GM12878 (cell line): ENCODE results near the gene KCNQ1. TPM values are rescaled to one million over a fixed set of nuclear protein-coding genes. Genes with fewer than 3 reads are reported as not detected.

ENCODE experiments used
- ATAC-seq: fragments of 200-7000 bp; cut with Tn5 transposase; 3 replicates; pipeline ENCODE4 v1.9.1; 2020; ENCODE audit warnings: mild to moderate bottlenecking, moderate library complexity
- BruUV-seq: library from RNA; stranded (reverse); fragments of 400-500 nt; replicated peaks from 2 replicates; lab custom pipeline; 2021; lab: Mats Ljungman, UMichigan
- CTCF ChIA-PET: fragments of 300-600 bp; sonication (Branson Sonifier 250); formaldehyde crosslinking; extraction: SDS; loops from one replicate; lab custom pipeline; 2021; ENCODE audit warnings: inconsistent platforms; lab: Yijun Ruan, JAX
- POLR2A ChIA-PET: fragments of 350-600 bp; formaldehyde crosslinking; extraction: SDS; loops from one replicate; lab custom pipeline; 2021; ENCODE audit warnings: inconsistent platforms; lab: Charles Lee
- RAD21 ChIA-PET: fragments of 300-600 bp; sonication (Branson Sonifier 250); formaldehyde crosslinking; loops from one replicate; lab custom pipeline; 2023; ENCODE audit warnings: antibody characterized with exemption; ENCODE audit not compliant: unreplicated experiment; lab: Charles Lee
- SMC1A ChIA-PET: fragments of 300-600 bp; sonication (Branson Sonifier 250); formaldehyde crosslinking; loops from one replicate; lab custom pipeline; 2023; ENCODE audit not compliant: unreplicated experiment, uncharacterized antibody; lab: Charles Lee
- DNase-seq: peaks from one replicate; pipeline ENCODE4 v3.0.0-alpha.2; 2011; ENCODE audit warnings: low read depth, low spot score
- FAIRE-seq: peaks from 3 replicates; lab custom pipeline; 2011; peaks lifted over from hg19 to GRCh38; lab: Jason Lieb, UNC
- H2AFZ ChIP-seq: 2 replicates; pipeline ENCODE4 v1.6.0; 2011; ENCODE audit warnings: low read depth, low read length, control low read depth; ENCODE audit not compliant: control insufficient read depth
- H3K27ac ChIP-seq: 2 replicates; pipeline ENCODE4 v1.5.1; 2011; ENCODE audit warnings: control low read depth; ENCODE audit not compliant: control insufficient read depth, insufficient read depth
- H3K27me3 ChIP-seq, 2 experiments: replicated peaks in 1 of 2; 2 replicates each; pipeline versions ENCODE4 v1.6.0 to v1.6.1; 2011; ENCODE audit warnings: low read length in 1 of 2; ENCODE audit not compliant: control insufficient read depth in 2 of 2, insufficient read depth in 2 of 2
- H3K36me3 ChIP-seq, 2 experiments: 2 replicates each; pipeline ENCODE4 v1.5.1; 2011; ENCODE audit warnings: low read length in 1 of 2; ENCODE audit not compliant: control insufficient read depth in 2 of 2, insufficient read depth in 2 of 2
- H3K4me1 ChIP-seq: 2 replicates; pipeline ENCODE4 v1.6.1; 2011; ENCODE audit warnings: mild to moderate bottlenecking, low read length, moderate library complexity, mixed read lengths; ENCODE audit not compliant: control insufficient read depth, insufficient read depth
- H3K4me2 ChIP-seq: 2 replicates; pipeline ENCODE4 v1.6.0; 2011; ENCODE audit warnings: control low read depth; ENCODE audit not compliant: control insufficient read depth, insufficient read depth
- H3K4me3 ChIP-seq: fragments of 200-600 bp; sonication (generic); 2 replicates; pipeline ENCODE4 v1.5.1; 2016
- H3K79me2 ChIP-seq: 2 replicates; pipeline ENCODE4 v1.6.0; 2011; ENCODE audit warnings: low read length; ENCODE audit not compliant: control insufficient read depth, insufficient read depth
- H3K9ac ChIP-seq: 2 replicates; pipeline ENCODE4 v1.8.0; 2011; ENCODE audit warnings: low read length, control low read depth, mixed read lengths; ENCODE audit not compliant: control insufficient read depth, insufficient read depth
- H3K9me3 ChIP-seq: replicated peaks from 3 replicates; pipeline ENCODE4 v1.5.1; 2011; ENCODE audit warnings: mild to moderate bottlenecking, low read length; ENCODE audit not compliant: control insufficient read depth, insufficient read depth
- H4K20me1 ChIP-seq: 2 replicates; pipeline ENCODE4 v1.6.0; 2011; ENCODE audit not compliant: control insufficient read depth, insufficient read depth
- HDAC2 ChIP-seq: fragments of 200-600 bp; sonication (generic); IDR thresholded peaks from 2 replicates; pipeline ENCODE4 v1.6.1; 2017
- PML ChIP-seq: IDR thresholded peaks from 2 replicates; pipeline ENCODE4 v1.6.1; 2012; ENCODE audit warnings: low read length, inconsistent platforms
- SPI1 ChIP-seq: IDR thresholded peaks from 2 replicates; pipeline ENCODE4 v1.6.1; 2011; ENCODE audit warnings: low read depth, mild to moderate bottlenecking, low read length, moderate library complexity, borderline replicate concordance; ENCODE audit not compliant: insufficient read depth
- WGBS: methylation state at CpG from one replicate; pipeline ENCODE4 v1.1.6; 2016; ENCODE audit warnings: low lambda C conversion rate; ENCODE audit not compliant: insufficient replicate concordance, insufficient coverage; ENCODE audit errors: missing lambda C conversion rate; 5-methylcytosine and 5-hydroxymethylcytosine counted together
- in situ Hi-C: fragments of 300-500 bp; cut with MboI; formaldehyde crosslinking; loops from 9 replicates; pipeline ENCODE4 v1.14.3; 2018; ENCODE audit warnings: mixed read lengths
- intact Hi-C: fragments of 100-400 bp; cut with micrococcal nuclease; formaldehyde crosslinking; loops from one replicate; pipeline ENCODE4 v1.14.2; 2022; ENCODE audit not compliant: unreplicated experiment
- polyA plus RNA-seq, 11 experiments: library from polyadenylated mRNA; depleted of rRNA in 4 of 11; unstranded in 6 of 11; stranded (reverse) in 5 of 11; fragments of >200 nt; fragmentation: Nextera tagmentation in 4 of 11; fragmentation: Illumina TruSeq in 1 of 11; extraction: Ambion mirVana in 4 of 11; extraction: Trizol in 1 of 11; gene quantifications; 1 replicate in 1 of 11; 2 replicates in 10 of 11; pipeline versions ENCODE4 v1.2.1 to v1.2.3, GENCODE V29; 2011 to 2016; ENCODE audit warnings: inconsistent platforms in 2 of 11, missing spikeins in 2 of 11, low read depth in 1 of 11
- total RNA-seq, 4 experiments: library from RNA; depleted of rRNA in 3 of 4; stranded (reverse); fragments of >200 nt in 3 of 4; fragmentation: Illumina TruSeq in 1 of 4; extraction: Trizol in 1 of 4; gene quantifications; 2 replicates each; pipeline versions ENCODE4 v1.2.1 to v1.2.3, GENCODE V29; 2013 to 2021
- TF ChIP-seq, protein P1 (sequence below): fragments of 450-650 bp; IDR thresholded peaks from 2 replicates; pipeline ENCODE4 v1.6.1; 2017; ENCODE audit warnings: mild to moderate bottlenecking

The KCNQ1 gene
- total and polyA plus RNA-seq, 10 of the 15 experiments (the other 5 are each of a cell fraction or from before 2014, with no cell fraction given), result 0.03 to 0.15 (median 0.12) TPM; not detected in 7

DNA sequence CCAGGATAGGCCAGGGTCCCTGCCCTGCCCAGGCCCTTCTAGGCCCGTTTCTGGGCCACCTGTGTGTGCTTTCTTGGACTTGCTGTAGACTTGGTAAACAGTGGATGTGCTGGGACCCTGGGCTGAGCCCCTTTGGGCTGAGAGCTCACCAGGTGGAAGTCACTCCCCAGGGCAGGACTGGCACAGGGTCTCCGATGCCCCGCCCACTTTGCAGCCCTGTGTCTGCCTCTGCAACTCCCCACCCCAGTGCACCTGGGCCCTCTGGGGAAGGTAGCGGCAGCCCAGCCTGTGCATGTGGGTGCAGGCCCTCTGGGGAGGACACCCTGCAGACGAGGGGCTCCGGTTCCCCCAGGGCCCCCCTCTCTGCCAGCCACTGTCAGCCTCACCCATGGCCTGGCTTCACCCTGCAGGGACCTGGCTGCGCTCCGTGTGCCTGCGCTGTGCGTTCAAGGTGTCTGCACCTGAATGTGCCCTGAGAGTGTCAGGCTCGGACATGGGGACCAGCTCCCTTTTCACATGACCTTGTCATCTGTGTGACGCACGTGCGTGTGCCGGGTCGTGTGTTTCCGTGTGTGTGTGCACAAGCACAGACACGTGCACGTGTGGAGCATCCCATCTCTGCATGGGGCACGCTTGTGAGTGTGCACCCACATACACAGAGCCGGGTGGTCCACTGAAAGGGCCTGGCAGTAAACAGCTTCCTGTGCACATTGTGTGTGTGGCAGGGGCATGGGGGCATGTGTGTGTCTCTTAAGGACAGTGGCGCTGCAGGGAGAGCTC lies 136.5 kb downstream of the KCNQ1 start:
- intact Hi-C loops, result no loop called here
- 58% methylated on average over 20 of the region's 22 CpGs for WGBS
- ChIA-PET CTCF (no interaction called here), RAD21 (no interaction called here), SMC1A (no interaction called here), POLR2A (no interaction called here)
- H3K27ac ChIP-seq, result no peak overlapping the region
- ATAC-seq, result no peak
- H3K4me1 ChIP-seq, result no peaks in the 10 kb centered on the region
- H3K27me3 ChIP-seq, result no peaks in the 10 kb centered on the region
- no peak overlapping the region for H3K4me3 ChIP-seq
- BruUV-seq, result no TSS peak
- no peak overlapping the region for H2AFZ ChIP-seq
- no peak for FAIRE-seq
- H3K36me3 ChIP-seq, result no peaks in the 10 kb centered on the region
- H3K79me2 ChIP-seq, result no peaks in the 10 kb centered on the region
- no peaks in the 10 kb centered on the region for H4K20me1 ChIP-seq
- no peaks in the 10 kb centered on the region for H3K9me3 ChIP-seq
- TF ChIP-seq PML, result no peak
- TF ChIP-seq, protein P1, sequence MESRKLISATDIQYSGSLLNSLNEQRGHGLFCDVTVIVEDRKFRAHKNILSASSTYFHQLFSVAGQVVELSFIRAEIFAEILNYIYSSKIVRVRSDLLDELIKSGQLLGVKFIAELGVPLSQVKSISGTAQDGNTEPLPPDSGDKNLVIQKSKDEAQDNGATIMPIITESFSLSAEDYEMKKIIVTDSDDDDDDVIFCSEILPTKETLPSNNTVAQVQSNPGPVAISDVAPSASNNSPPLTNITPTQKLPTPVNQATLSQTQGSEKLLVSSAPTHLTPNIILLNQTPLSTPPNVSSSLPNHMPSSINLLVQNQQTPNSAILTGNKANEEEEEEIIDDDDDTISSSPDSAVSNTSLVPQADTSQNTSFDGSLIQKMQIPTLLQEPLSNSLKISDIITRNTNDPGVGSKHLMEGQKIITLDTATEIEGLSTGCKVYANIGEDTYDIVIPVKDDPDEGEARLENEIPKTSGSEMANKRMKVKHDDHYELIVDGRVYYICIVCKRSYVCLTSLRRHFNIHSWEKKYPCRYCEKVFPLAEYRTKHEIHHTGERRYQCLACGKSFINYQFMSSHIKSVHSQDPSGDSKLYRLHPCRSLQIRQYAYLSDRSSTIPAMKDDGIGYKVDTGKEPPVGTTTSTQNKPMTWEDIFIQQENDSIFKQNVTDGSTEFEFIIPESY, result no peak
- DNase-seq, result no peak
- in situ Hi-C loops, result no loop called here
- H3K4me2 ChIP-seq, result no peak overlapping the region
- no peak overlapping the region for H3K9ac ChIP-seq

DNA sequence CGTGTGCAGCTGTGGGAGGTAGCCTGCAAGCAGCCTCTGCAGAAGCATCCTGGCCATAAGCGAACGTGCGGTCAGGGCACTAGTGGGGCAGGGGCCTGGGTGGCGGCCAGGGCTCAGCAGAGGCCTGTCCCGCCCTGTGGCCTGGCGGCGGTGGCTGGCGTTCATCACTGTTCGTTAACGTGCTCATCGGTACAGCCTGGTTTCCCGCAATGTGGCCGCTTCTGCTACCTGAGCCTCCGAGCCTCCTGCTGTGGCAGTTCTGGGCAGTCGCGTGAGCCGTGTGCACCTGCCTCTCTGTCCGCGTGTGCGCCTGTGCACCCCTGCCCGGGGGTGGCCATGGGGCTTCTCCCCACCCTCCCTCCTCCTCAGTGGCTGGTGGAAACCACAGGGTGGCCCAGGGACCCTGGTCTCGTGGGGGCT lies 137.1 kb downstream of the KCNQ1 start:
- Histone ChIP-seq H3K27ac (no peak overlapping the region), H4K20me1 (no peaks in the 10 kb centered on the region), H3K4me3 (no peak overlapping the region), H3K4me2 (no peak overlapping the region), H2AFZ (no peak overlapping the region), H3K27me3 (no peaks in the 10 kb centered on the region), H3K4me1 (no peaks in the 10 kb centered on the region), H3K36me3 (no peaks in the 10 kb centered on the region), H3K9ac (no peak overlapping the region), H3K9me3 (no peaks in the 10 kb centered on the region), H3K79me2 (no peaks in the 10 kb centered on the region)
- intact Hi-C loops, result no loop called here
- FAIRE-seq (no peak), ATAC-seq (no peak), DNase-seq (no peak)
- CTCF ChIA-PET, result no interaction called here
- in situ Hi-C loops, result no loop called here
- SMC1A ChIA-PET, result no interaction called here
- no TSS peak for BruUV-seq
- RAD21 ChIA-PET, result no interaction called here
- TF ChIP-seq HDAC2 (no peak), SPI1 (no peak)
- POLR2A ChIA-PET, result no interaction called here
- WGBS, result 70% methylated on average over 23 of the region's 23 CpGs
